K562 (cell line): ENCODE results near the gene PRSS22. TPM values are rescaled to one million over a fixed set of nuclear protein-coding genes. Genes with fewer than 3 reads are reported as not detected.

Experiments used
- BACH1 ChIP-seq: fragments of 200-800 bp; sonication (Bioruptor generic); IDR thresholded peaks from 2 replicates; pipeline ENCODE4 v1.6.1; 2016; ENCODE audit warnings: missing genetic modification characterization, missing compliant biosample characterization
- CCAR2 ChIP-seq: fragments of 200-400 bp; formaldehyde crosslinking; IDR thresholded peaks from 2 replicates; pipeline ENCODE4 v1.6.1; 2017; ENCODE audit warnings: mild to moderate bottlenecking, low read depth, low read length
- ILK ChIP-seq: fragments of 450-650 bp; IDR thresholded peaks from 2 replicates; pipeline ENCODE4 v1.6.1; 2016; ENCODE audit warnings: missing genetic modification characterization, low read depth, mild to moderate bottlenecking, missing compliant biosample characterization, moderate library complexity, borderline replicate concordance
- NR2C2 ChIP-seq, 2 experiments: fragments of 200-800 bp in 1 of 2; sonication (Bioruptor generic) in 1 of 2; sonication (generic) in 1 of 2; formaldehyde crosslinking in 1 of 2; IDR thresholded peaks; 2 replicates each; pipeline versions ENCODE4 v1.6.1 to v1.8.0; 2016 to 2022; ENCODE audit warnings: mild to moderate bottlenecking in 1 of 2, missing compliant biosample characterization in 1 of 2, missing genetic modification characterization in 1 of 2, missing genetic modification reagents in 1 of 2
- NRF1 ChIP-seq, 2 experiments: fragments of 450-650 bp; IDR thresholded peaks in 1 of 2; conservative IDR thresholded peaks in 1 of 2; 2 replicates each; pipeline ENCODE4 v1.6.1; 2014; ENCODE audit warnings: mild to moderate bottlenecking in 2 of 2
- RAD51 ChIP-seq: fragments of 450-650 bp; IDR thresholded peaks from 2 replicates; pipeline ENCODE4 v1.7.1; 2016; ENCODE audit warnings: low read depth, mild to moderate bottlenecking, borderline replicate concordance
- SMC3 ChIP-seq: conservative IDR thresholded peaks from 2 replicates; pipeline ENCODE4 v1.6.1; 2011; ENCODE audit warnings: low read depth, low read length, improper control_type of control experiment; ENCODE audit not compliant: insufficient read depth
- SP1 ChIP-seq: sonication (generic); formaldehyde crosslinking; IDR thresholded peaks from 2 replicates; pipeline ENCODE4 v1.8.1; 2022; ENCODE audit warnings: mild to moderate bottlenecking, missing genetic modification reagents
- SPI1 ChIP-seq: IDR thresholded peaks from 2 replicates; pipeline ENCODE4 v1.6.1; 2011; ENCODE audit warnings: low read depth, low read length, control low read depth, borderline replicate concordance
- ZKSCAN1 ChIP-seq: fragments of 150-350 bp; IDR thresholded peaks from 2 replicates; pipeline ENCODE4 v1.6.1; 2016; ENCODE audit warnings: low read depth, low read length
- ZNF354B ChIP-seq: fragments of 250-450 bp; sonication (Bioruptor Pico); IDR thresholded peaks from 2 replicates; pipeline ENCODE4 v1.4.0; 2020
- ZNF707 ChIP-seq: fragments of 250-450 bp; sonication (Bioruptor Pico); conservative IDR thresholded peaks from 2 replicates; pipeline ENCODE4 v1.8.0; 2022; ENCODE audit warnings: inconsistent platforms, mild to moderate bottlenecking, moderate library complexity
- polyA plus RNA-seq, 8 experiments: library from polyadenylated mRNA; depleted of rRNA in 4 of 8; stranded (reverse) in 5 of 8; unstranded in 3 of 8; fragments of >200 nt; fragmentation: Nextera tagmentation in 2 of 8; fragmentation: Illumina TruSeq in 1 of 8; extraction: Ambion mirVana in 2 of 8; extraction: Trizol in 1 of 8; gene quantifications; 2 replicates each; pipeline versions ENCODE4 v1.2.1 to v1.2.3, GENCODE V29; 2011 to 2014; ENCODE audit warnings: inconsistent platforms in 1 of 8, missing spikeins in 1 of 8
- total RNA-seq, 7 experiments: library from RNA; depleted of rRNA in 6 of 7; stranded (reverse); fragments of >200 nt in 6 of 7; fragmentation: Illumina TruSeq in 2 of 7; extraction: Trizol in 2 of 7; gene quantifications; 2 replicates each; pipeline versions ENCODE4 v1.2.1 to v1.2.3, GENCODE V29; 2011 to 2021; ENCODE audit warnings: low replicate concordance in 1 of 7
- TF ChIP-seq, protein P1 (sequence below), 3 experiments: fragments of 200-800 bp in 1 of 3; sonication (Bioruptor generic) in 1 of 3; sonication (generic) in 1 of 3; formaldehyde crosslinking in 1 of 3; IDR thresholded peaks; 2 replicates each; pipeline versions ENCODE4 v1.6.1 to v1.8.0; 2016 to 2022; ENCODE audit warnings: mild to moderate bottlenecking in 2 of 3, missing compliant biosample characterization in 2 of 3, missing genetic modification characterization in 2 of 3, missing genetic modification reagents in 1 of 3
- TF ChIP-seq, protein P2 (sequence below): sonication (generic); formaldehyde crosslinking; IDR thresholded peaks from 2 replicates; pipeline ENCODE4 v1.8.1; 2023; ENCODE audit warnings: mild to moderate bottlenecking, missing genetic modification reagents
- TF ChIP-seq, protein P3 (sequence below): fragments of 200-400 bp; formaldehyde crosslinking; IDR thresholded peaks from 2 replicates; pipeline ENCODE4 v1.6.1; 2017; ENCODE audit warnings: mild to moderate bottlenecking, low read depth, low read length, moderate library complexity
- TF ChIP-seq, protein P4 (sequence below): fragments of 450-650 bp; IDR thresholded peaks from 2 replicates; pipeline ENCODE4 v1.7.1; 2018; ENCODE audit warnings: mild to moderate bottlenecking, low read depth; ENCODE audit not compliant: partially characterized antibody
- TF ChIP-seq, protein P5 (sequence below): sonication (generic); formaldehyde crosslinking; IDR thresholded peaks from 2 replicates; pipeline ENCODE4 v1.8.0; 2022; ENCODE audit warnings: mild to moderate bottlenecking, missing genetic modification reagents

Gene PRSS22
- total and polyA plus RNA-seq, 9 of the 15 experiments (the other 6 are each of a cell fraction or from before 2014, with no cell fraction given), result 0.13 to 0.42 TPM; not detected in 7

DNA sequence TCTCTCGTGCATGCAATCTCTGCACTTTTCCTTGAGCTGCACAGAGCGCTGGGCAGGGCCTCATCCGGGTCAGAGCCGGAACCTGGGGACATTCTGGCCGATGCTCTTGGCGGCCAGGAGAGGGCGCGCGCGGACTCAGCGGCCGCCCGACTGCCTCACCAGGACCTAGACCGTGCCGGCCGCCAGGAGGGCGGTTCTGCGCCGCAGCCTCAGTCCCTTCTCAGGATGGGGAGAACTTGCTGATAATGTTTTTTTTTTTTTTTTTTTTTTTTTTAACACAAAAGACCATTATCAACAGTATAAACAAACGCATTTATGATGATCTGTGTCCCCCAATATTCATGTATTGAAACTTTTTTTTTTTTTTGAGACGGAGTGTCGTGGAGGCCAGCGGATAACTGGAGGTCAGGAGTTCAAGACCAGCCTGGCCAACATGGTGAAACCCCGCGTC lies 17.0 kb upstream of the PRSS22 start (continued):
- TF ChIP-seq SP1 (CRISPR knock-in tag) (peak; percentile 70; the same call in 1 of the 2 replicates), ZNF354B (CRISPR knock-in tag) (no peak), BACH1 (tag) (no peak), ZKSCAN1 (0 out of 2 replicates have a peak, but pooled peaks have one; percentile 41), SMC3 (peak; percentile 85), SPI1 (no peak), RAD51 (no peak), NRF1 (conservative IDR thresholded peaks at IDR 0.05 in 1 of 2, IDR thresholded peaks at IDR 0.05 in 1 of 2) (peak in 1 of 2 experiments; percentile 52; a peak in 3 of 4 replicates), CCAR2 (no peak), ILK (tag) (no peak), NR2C2 (CRISPR knock-in tag; IDR thresholded peaks at IDR 0.05) (no peak), NR2C2 (tag; IDR thresholded peaks at IDR 0.05) (peak; percentile 47; the same call in 1 of the 2 replicates), ZNF707 (CRISPR knock-in tag) (no peak)
- TF ChIP-seq, protein P1, sequence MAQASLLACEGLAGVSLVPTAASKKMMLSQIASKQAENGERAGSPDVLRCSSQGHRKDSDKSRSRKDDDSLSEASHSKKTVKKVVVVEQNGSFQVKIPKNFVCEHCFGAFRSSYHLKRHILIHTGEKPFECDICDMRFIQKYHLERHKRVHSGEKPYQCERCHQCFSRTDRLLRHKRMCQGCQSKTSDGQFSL (CRISPR knock-in tag; IDR thresholded peaks at IDR 0.05), result no peak
- TF ChIP-seq, protein P1 (tag; IDR thresholded peaks at IDR 0.05), result no peak
- TF ChIP-seq, protein P2, sequence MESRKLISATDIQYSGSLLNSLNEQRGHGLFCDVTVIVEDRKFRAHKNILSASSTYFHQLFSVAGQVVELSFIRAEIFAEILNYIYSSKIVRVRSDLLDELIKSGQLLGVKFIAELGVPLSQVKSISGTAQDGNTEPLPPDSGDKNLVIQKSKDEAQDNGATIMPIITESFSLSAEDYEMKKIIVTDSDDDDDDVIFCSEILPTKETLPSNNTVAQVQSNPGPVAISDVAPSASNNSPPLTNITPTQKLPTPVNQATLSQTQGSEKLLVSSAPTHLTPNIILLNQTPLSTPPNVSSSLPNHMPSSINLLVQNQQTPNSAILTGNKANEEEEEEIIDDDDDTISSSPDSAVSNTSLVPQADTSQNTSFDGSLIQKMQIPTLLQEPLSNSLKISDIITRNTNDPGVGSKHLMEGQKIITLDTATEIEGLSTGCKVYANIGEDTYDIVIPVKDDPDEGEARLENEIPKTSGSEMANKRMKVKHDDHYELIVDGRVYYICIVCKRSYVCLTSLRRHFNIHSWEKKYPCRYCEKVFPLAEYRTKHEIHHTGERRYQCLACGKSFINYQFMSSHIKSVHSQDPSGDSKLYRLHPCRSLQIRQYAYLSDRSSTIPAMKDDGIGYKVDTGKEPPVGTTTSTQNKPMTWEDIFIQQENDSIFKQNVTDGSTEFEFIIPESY (CRISPR knock-in tag), result no peak
- TF ChIP-seq, protein P3, sequence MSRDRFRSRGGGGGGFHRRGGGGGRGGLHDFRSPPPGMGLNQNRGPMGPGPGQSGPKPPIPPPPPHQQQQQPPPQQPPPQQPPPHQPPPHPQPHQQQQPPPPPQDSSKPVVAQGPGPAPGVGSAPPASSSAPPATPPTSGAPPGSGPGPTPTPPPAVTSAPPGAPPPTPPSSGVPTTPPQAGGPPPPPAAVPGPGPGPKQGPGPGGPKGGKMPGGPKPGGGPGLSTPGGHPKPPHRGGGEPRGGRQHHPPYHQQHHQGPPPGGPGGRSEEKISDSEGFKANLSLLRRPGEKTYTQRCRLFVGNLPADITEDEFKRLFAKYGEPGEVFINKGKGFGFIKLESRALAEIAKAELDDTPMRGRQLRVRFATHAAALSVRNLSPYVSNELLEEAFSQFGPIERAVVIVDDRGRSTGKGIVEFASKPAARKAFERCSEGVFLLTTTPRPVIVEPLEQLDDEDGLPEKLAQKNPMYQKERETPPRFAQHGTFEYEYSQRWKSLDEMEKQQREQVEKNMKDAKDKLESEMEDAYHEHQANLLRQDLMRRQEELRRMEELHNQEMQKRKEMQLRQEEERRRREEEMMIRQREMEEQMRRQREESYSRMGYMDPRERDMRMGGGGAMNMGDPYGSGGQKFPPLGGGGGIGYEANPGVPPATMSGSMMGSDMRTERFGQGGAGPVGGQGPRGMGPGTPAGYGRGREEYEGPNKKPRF, result no peak
- TF ChIP-seq, protein P4, sequence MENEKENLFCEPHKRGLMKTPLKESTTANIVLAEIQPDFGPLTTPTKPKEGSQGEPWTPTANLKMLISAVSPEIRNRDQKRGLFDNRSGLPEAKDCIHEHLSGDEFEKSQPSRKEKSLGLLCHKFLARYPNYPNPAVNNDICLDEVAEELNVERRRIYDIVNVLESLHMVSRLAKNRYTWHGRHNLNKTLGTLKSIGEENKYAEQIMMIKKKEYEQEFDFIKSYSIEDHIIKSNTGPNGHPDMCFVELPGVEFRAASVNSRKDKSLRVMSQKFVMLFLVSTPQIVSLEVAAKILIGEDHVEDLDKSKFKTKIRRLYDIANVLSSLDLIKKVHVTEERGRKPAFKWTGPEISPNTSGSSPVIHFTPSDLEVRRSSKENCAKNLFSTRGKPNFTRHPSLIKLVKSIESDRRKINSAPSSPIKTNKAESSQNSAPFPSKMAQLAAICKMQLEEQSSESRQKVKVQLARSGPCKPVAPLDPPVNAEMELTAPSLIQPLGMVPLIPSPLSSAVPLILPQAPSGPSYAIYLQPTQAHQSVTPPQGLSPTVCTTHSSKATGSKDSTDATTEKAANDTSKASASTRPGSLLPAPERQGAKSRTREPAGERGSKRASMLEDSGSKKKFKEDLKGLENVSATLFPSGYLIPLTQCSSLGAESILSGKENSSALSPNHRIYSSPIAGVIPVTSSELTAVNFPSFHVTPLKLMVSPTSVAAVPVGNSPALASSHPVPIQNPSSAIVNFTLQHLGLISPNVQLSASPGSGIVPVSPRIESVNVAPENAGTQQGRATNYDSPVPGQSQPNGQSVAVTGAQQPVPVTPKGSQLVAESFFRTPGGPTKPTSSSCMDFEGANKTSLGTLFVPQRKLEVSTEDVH, result no peak
- TF ChIP-seq, protein P5, sequence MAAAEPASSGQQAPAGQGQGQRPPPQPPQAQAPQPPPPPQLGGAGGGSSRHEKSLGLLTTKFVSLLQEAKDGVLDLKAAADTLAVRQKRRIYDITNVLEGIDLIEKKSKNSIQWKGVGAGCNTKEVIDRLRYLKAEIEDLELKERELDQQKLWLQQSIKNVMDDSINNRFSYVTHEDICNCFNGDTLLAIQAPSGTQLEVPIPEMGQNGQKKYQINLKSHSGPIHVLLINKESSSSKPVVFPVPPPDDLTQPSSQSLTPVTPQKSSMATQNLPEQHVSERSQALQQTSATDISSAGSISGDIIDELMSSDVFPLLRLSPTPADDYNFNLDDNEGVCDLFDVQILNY (CRISPR knock-in tag), result no peak
